Skeletal muscle cell (primary cell): ENCODE results near the gene TAF12.
"Not testable (repeated sequence)": the region's sequence is repeated elsewhere in the genome, so short reads cannot be mapped to it uniquely, and the experiment has no call there.

Source experiments
- DNase-seq: peaks from one replicate; pipeline ENCODE4 v3.0.0-alpha.2; 2010; ENCODE audit warnings: low read depth
- H3K4me3 ChIP-seq: 2 replicates; pipeline ENCODE4 v1.5.1; 2011; ENCODE audit warnings: low read depth, mild to moderate bottlenecking, control low read depth, low read length, moderate library complexity

Gene TAF12

DNA sequence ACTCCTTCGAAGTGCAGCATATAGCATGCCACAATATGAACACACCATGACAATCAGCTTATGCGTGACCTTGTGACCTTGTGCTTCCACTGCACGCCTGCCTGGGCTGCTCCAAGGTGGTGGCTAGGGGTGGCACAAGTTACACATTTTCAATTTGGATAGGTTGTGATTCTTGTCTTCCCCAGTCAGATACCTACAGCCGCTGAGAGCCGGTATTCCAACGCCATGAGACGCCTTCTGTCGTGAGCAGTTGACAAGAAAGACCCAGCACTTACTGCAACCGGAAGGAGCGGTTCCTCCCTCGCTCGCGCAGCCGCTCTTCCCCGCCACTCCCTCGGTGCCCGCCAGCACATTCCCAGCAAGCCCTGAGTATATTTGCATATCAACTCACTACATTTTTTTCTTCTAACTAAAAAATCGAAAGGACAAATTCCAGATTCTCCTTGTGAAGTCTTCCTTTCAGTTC, 5.2 kb upstream of the TAF12 start:
- H3K4me3 ChIP-seq: peak overlapping the region; percentile 42
- peak; percentile 77 for DNase-seq

DNA sequence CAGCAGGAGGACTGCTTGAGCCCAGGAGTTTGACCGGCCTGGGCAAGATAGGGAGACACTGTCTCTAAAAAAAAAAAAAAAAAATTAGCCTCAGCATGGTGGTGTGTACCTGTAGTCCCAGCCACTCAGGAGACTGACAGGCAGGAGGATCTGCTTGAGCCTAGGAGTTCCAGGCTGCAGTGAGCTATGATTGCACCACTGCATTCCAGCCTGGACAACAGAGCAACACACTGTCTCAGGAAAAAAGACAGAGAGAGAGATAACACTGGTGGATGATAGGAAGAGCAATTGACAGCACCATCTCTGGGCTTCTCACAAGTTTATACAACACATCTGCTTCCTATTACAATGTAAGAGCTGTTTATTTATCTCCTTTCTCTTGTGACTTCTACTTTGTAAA, 3.2 kb upstream of the TAF12 start:
- no peak for DNase-seq
- no peak overlapping the region for H3K4me3 ChIP-seq

- H3K4me3 ChIP-seq, DNase-seq: not testable (repeated sequence)
Measured at GRCh38 chr1:28645406-28645805, 2.5 kb upstream of the TAF12 start.

DNA sequence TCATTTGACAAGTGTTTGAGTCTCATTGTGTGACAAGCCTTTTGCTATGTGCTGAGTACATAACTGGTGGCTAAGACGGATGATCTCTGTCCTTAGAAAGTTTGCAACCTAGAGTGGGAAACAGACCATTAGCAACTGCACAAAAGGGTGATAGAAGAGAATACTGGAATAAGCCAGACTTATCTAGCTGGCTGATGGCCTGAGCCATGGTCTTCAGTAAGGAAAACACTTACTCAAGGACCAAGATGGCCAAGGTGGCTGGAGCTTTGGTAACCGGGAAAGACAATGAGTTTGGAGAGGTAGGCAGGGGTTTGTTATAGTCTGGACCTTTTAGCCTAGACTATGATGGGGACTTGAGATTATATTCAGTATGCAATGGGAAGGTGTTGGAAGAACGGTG, 1.6 kb upstream of the TAF12 start:
- no peak for DNase-seq
- H3K4me3 ChIP-seq: no peak overlapping the region

- DNase-seq: no peak
- peak overlapping the region; percentile 61 for H3K4me3 ChIP-seq
Measured at GRCh38 chr1:28642056-28642846, 616 bp downstream of the TAF12 start.

DNA sequence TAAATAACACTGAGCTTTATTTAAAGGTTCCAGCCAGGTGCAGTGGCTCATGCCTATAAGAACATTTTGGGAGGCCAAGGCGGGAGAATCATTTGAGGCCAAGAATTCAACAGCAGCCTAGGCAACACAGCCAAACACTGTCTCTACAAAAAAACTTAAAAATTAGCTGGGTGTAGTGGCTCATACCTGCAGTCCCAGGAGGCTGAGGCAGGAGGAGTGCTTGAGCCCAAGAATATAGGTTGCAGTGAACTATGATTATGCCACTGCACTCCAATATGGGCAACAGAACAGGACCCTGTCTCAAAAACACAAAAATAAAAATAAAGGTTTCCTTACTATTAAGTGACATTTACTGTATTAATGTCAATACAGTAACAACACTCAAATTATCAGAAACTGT, 2.1 kb downstream of the TAF12 start:
- no peak for DNase-seq

GRCh38 chr1:28632560-28632959, 10.3 kb downstream of the TAF12 start:
- no peak overlapping the region for H3K4me3 ChIP-seq
- DNase-seq: no peak

More for the DNA sequence above, 2.1 kb downstream of the TAF12 start:
- H3K4me3 ChIP-seq: no peak overlapping the region

DNA sequence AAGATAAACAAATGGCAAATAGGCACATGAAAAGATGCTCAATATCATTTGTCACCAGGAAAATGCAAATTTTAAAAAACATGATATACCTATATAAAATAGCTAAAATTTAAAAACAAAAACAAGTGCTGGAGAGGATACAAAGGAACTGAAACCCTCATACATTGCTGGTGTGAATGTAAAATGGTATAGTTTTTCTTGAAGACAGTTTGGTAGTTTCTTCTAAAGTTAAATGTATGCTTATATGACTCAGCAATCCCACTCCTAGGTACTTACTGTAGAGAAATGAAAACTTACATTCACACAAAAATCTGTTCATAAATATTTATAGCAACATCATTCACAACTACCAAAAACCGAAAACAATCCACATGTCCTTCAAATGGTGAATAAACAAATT, 11.2 kb downstream of the TAF12 start:
- no peak for DNase-seq
- no peak overlapping the region for H3K4me3 ChIP-seq

- DNase-seq: no peak
- no peak overlapping the region for H3K4me3 ChIP-seq
Measured at GRCh38 chr1:28613175-28613574, 29.7 kb downstream of the TAF12 start.

DNA sequence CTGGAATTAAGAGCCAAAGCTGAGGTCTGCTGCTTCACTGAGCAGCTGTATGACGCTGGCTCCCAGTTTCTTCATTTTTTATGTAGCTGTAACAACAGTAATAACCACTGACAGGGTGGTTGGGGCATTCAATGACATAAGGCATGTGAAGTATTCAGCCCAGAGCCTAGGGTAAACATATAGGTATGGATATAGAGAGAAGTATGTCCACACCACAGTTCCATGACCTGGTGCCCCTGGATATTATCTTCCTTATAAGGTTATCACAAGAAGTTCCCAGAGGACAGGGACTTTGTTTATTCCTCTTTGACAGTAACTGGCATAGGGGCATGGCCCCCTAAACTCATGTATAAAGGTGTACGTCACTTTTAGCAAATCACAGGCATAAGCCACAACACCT, 36.1 kb downstream of the TAF12 start:
- no peak overlapping the region for H3K4me3 ChIP-seq
- DNase-seq: no peak

DNA sequence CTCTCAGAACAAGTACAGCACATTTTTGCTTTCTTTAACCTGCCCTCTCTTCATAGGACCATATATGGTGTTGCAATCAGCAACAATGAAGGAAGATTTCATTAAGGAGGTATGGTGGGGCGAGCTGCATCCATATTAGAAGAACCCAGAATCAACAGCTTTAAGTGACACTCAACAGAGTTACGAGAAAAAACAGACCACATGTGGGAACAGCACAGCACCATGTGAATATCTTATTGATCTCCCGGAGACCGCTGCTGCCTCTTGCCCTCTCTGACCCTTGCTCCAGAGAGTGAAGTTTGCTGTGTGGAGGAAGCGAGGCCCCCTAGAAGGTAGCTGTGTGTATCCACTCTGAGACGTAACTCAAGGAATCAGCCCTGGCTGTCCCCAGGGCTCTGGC, 37.9 kb downstream of the TAF12 start:
- DNase-seq: no peak
- H3K4me3 ChIP-seq: no peak overlapping the region

DNA sequence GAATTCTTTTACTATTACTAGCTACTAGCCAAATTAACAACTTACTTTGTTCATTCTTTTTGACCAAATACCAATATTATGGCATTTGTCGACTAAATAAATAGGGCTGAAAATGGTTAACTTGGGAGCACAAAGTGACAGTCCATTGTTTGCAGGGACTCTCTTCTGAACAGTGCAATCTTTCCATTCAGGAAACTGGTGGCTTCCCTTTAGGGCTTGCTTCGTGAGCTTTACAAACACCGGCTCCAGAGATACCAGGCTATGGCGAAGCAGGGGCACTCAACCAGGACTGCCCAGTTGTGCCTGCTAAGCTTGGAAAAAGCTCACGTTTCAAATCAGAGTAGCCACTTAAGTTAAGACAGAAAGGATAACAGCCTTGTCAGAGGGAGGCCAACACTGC, 38.5 kb downstream of the TAF12 start:
- no peak overlapping the region for H3K4me3 ChIP-seq
- no peak for DNase-seq

DNA sequence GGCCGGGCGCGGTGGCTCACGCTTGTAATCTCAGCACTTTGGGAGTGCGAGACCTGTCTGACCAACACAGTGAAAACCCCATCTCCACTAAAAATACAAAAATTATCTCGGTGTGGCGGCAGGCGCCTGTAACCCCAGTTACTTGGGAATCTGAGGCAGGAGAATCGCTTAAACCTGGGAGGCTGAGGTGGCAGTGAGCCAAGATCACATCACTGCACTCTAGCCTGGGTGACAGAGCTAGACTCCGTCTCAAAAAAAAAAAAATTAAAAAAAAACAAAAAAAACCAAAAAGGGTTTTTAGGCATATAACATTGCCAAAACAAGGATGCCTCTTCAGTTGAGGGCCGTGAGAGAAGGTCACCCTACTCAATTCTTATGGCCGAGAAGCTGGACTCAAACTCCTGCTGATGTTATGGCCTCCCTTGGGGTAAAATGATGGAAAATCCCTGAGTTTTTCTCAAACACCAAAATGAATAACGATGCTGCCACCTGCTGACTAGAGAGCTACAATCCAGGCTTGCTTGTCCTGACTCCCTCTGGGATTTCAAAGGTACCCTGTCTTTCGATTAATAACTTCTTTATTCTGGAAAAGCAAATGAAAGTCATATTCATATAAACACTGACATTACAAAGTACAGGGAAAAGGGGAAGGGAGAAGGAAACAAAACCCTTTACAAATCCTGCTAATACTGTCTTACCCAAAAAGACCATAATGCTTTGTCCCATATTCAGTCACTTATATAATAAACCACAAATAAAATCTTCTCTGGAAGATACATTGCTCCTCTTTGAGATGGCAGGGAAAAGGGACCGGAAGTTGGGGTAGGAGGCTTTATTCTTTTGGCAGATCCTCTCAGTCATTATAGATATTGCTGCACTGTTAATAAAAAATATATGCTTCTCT, 40.1 kb downstream of the TAF12 start:
- DNase-seq: no peak
- no peak overlapping the region for H3K4me3 ChIP-seq

DNA sequence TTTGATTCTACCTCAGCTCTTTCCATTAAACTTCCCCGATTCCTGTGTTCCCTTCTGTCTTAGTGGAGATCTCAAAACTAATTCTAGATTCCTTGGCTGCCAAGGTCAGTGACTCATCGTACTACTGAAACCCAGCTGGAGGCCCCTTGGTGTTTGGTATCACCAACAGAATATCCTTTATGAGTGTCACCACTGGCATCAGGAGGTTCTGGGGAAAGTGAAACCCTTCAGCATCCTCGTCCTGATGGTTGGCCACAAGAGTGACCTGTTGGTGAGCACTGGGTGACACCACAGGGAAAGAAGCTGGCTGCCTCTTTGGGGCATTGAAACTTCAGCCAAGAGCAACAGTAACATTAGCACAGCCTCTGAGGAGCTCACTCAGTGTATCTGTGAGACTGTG, 41.2 kb downstream of the TAF12 start:
- H3K4me3 ChIP-seq: no peak overlapping the region
- peak; percentile 80 for DNase-seq

GRCh38 chr1:28596276-28596675, 46.6 kb downstream of the TAF12 start:
- DNase-seq, H3K4me3 ChIP-seq: not testable (repeated sequence)

DNA sequence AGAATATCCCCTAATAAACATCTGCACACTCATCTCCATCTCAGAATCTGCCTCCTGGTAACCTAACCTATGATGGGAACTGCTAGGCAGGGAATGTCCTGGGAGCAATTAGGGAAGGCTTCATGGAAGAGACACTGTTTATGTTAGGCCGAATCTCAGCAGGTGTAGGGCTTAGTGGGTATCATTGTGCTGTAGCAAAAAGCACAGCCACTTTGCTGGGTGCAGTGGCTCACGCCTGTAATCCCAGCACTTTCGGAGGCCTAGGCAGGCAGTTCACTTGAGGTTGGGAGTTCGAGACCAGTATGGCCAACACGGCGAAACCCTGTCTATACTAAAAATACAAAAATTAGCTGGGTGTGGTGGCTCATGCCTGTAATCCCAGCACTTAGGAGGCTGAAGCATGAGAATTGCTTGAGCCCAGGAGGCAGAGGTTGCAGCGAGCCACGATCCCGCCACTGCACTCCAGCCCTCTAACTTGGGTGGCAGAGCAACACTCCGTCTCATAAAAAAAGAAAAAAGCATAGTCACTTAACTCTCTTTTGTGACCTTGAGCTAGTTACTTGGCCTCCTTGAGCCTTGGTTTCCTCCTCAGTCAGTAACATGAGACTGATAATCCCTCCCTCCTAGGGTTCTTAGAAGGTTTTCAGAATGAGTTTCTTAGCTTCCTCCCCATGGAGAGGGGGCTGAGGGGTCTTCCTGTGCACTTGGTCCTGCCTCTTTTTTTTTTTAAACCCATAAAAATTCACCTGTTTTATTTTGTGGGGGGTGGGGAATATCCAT, 47.3 kb downstream of the TAF12 start:
- no peak overlapping the region for H3K4me3 ChIP-seq
- DNase-seq: no peak

DNA sequence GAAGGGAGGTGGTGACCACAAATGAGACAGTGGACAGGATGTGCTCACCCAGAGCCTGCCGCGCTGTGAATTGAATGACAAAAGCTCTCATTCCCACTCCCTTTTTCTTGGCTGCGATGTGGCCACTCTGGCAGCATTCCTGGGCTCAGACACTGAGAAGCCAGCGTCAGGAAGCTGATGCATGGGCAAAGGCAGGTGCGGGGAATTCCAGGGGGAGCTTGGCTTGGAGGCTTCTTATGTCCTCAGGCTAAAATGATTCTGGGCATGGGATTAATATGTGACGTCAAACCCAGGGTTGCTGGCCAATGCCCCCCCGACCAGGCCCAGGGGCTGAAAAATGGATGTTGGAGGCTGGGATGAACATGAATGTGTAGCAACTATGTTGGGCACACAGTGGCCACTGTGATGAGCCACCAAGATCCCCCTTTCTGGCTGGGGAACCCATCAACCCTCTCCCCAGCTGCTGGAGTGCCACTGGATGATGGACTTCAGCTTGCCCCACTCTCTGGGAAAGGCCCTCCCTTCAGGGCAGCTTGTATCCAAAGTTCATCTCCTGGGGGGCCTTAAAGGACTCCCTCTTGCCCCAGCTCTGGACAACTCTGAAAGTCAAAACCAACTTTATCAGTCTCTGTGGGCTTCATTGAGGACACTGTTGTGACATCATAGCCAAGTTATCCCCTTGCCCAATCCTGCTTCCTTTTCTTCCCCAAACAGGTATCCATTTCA, 48.0 kb downstream of the TAF12 start:
- not testable (repeated sequence) for H3K4me3 ChIP-seq, DNase-seq

DNA sequence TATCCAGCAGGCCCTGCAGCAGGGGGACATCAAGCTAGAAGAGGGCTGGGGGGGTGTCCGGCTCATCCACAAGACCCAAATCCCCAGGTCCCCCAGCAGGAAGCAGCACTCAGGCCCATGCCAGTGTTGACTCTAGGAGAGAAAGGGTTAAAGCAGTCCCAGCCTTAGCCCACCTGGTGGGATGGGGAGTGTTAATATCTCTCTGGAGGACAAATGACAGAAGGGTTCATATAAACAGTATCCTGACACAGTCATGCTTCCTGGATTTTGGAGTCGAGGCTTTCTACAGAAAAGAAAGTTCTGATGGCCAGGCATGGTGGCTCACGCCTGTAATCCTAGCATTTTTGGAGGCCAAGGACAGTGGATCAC, 48.9 kb downstream of the TAF12 start:
- DNase-seq, H3K4me3 ChIP-seq: not testable (repeated sequence)
